GM18867 (cell line): Measurements from ENCODE around the gene CEBPZ.
"Not testable (repeated sequence)": the region's sequence is repeated elsewhere in the genome, so short reads cannot be mapped to it uniquely, and the experiment has no call there.

Source experiments
- ATAC-seq: cut with Tn5 transposase; IDR thresholded peaks from one replicate; pipeline ENCODE4 v1.9.1; 2021; ENCODE audit warnings: mild to moderate bottlenecking, moderate library complexity; ENCODE audit not compliant: unreplicated experiment

CEBPZ gene

DNA sequence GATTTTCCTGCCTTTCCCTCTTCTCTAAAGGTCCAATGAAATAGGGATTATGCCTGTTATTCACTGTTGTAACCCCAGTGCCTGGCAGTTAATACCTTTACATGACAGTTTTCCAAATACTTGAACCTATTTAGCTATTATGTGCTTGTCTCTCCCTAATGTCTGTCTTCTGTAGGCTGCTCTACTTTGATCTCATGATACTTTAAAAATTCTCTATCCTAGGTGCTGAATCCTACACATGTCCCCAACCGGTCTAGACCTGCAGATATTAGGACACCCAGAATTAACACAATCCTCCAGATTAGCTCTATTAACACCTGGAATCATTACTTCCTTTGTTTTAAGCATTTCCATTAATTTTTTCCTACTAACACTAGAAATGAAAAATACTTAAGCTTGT is 7.3 kb downstream of the CEBPZ start:
- ATAC-seq, result no peak

- no peak for ATAC-seq
Measured at GRCh38 chr2:37223131-37223530, 8.3 kb downstream of the CEBPZ start.

DNA sequence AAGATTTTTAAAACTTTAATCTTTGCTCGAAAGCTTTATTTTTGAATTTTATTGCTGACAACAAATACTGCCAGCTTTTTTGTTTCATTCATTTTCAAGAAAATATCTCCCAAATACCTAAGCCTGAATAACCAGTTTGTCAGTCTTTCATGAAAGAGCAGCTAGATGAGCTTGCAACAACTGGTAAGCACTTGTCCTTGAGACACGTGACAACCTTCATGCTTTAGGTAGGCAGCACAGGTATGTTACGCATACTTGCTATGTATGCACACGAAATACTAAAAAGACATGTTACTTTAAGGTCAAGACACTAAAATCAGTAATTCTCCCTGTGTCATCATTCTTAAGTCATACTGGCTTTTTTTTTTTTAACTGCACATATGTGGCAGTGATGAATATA is 12.3 kb downstream of the CEBPZ start:
- no peak for ATAC-seq

- no peak for ATAC-seq
Measured at GRCh38 chr2:37215250-37215649, 16.1 kb downstream of the CEBPZ start.

- ATAC-seq, result no peak
Measured at GRCh38 chr2:37211939-37212338, 19.5 kb downstream of the CEBPZ start.

DNA sequence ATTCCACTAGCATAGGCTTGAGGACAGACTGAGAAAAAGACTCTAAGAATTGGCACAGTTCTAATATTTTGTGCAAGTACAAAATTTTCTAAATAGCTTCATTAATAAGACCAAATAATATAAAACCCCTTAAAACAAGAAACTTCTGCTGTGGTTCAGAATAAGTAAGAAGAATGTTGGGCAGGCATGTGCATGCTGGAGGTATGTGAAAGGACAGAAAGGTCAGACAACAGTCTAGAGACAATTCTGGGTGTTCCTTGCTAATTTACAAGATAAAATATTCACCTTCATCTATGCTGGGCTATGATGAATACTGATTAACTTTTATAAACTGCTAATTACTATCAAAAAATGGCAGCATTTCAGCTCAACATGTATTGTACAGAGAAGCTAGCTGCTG is 20.2 kb downstream of the CEBPZ start:
- no peak for ATAC-seq

DNA sequence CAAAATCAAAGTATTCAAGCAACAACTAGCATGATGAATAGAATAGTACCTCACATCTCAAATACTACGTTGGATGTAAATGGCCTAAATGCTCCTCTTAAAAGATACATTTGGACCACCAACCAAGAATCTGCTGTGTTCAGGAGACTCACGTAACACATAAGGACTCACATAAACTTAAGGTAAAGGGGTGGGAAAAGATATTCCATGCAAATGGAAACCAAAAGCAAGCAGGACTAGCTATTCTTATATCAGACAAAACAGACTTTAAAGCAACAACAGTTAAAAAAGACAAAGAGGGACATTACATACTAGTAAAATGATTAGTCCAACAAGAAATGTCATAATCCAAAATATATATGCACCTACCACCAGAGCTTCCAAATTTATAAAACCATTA is 24.6 kb downstream of the CEBPZ start:
- ATAC-seq, result not testable (repeated sequence)

- no peak for ATAC-seq
Measured at GRCh38 chr2:37205689-37206341, 25.6 kb downstream of the CEBPZ start.

DNA sequence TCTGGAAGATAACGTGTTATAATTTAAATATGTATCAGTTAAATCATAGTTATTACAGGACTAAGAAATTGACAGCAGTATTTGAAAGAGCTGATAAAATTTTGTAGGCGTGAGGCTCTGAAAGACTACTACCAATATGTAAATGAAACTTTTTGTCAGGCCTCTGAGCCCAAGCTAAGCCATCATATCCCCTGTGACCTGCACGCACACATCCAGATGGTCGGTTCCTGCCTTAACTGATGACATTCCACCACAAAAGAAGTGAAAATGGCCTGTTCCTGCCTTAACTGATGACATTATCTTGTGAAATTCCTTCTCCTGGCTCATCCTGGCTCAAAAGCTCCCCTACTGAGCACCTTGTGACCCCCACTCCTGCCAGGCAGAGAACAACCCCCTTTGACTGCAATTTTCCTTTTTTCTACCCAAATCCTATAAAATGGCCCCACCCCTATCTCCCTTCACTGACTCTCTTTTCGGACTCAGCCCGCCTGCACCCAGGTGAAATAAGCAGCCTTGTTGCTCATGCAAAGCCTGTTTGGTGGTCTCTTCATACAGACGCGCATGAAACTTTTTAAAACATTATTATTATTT is 26.2 kb downstream of the CEBPZ start:
- ATAC-seq, result not testable (repeated sequence)

DNA sequence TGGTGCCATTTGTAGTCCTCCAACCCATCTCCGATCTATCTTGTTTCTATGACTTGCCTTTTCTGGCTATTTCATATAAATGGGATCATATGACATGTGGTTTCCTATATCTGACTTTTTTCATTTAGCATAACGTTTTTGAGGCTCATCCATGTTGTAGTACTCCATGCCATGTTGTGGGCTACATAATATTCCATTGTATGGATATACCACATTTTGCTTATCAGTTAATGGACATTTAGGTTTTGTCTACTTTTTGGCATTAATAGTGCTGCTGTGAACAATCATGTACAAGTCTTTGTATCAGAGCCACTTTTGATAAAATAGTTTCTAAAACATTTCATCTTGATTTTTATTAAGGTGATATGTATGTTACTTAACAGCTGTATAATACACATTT is 27.7 kb downstream of the CEBPZ start:
- no peak for ATAC-seq

GRCh38 chr2:37201766-37202165 is 29.6 kb downstream of the CEBPZ start:
- ATAC-seq, result no peak

- ATAC-seq, result no peak
Measured at GRCh38 chr2:37201208-37201607, 30.2 kb downstream of the CEBPZ start.

- ATAC-seq, result no peak
Measured at GRCh38 chr2:37198681-37199065, 32.7 kb downstream of the CEBPZ start.

GRCh38 chr2:37196320-37197195 is 34.8 kb downstream of the CEBPZ start, which contains the start of gene CEBPZOS:
Gene CEBPZOS, plus strand, starts transcription at chr2:37196496. Its CDS starts 3,209 bp downstream, at chr2:37199705.
- peak; percentile 77 for ATAC-seq

DNA sequence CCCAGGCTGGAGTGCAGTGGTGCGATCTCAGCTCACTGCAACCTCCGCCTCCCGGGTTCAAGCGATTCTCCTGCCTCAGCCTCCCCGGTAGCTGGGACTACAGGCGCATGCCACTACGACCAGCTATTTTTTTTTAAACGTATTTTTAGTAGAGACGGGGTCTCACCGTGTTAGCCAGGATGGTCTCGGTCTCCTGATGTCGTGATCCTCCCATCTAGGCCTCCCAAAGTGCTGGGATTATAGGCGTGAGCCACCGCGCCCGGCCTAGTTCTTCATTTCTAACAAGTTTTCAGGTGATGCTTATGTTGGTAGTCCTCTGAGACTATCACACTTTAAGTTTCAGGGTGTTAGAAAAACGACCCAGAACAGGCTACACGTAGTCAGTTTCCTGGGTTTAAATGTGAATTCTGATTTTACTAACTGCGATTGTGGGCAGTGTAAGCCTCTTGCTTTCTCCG is 35.5 kb downstream of the CEBPZ start:
- ATAC-seq, result not testable (repeated sequence)

DNA sequence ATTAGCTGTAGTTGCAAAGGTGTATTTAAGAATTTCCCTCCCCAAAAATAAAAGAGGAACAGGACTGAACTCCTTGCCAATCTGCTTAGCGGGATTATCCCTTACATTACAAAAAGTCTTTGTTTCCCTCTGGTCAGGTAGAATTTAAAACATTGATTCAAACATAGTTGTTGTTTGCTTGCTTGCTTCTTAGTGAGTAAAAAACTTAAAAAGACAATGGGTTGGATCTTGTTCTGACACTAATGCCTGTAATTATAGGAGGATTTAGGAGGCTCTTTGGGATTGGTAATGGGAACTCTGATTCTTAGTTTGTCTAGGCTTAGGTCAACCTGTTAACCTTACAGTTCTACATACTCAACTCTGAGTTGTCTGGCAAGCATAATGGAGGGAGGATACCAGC is 38.8 kb downstream of the CEBPZ start:
- no peak for ATAC-seq

GRCh38 chr2:37191747-37192146 is 39.6 kb downstream of the CEBPZ start:
- ATAC-seq, result no peak

GRCh38 chr2:37191253-37191652 is 40.1 kb downstream of the CEBPZ start:
- ATAC-seq, result no peak

GRCh38 chr2:37190290-37190689 is 41.1 kb downstream of the CEBPZ start:
- no peak for ATAC-seq

DNA sequence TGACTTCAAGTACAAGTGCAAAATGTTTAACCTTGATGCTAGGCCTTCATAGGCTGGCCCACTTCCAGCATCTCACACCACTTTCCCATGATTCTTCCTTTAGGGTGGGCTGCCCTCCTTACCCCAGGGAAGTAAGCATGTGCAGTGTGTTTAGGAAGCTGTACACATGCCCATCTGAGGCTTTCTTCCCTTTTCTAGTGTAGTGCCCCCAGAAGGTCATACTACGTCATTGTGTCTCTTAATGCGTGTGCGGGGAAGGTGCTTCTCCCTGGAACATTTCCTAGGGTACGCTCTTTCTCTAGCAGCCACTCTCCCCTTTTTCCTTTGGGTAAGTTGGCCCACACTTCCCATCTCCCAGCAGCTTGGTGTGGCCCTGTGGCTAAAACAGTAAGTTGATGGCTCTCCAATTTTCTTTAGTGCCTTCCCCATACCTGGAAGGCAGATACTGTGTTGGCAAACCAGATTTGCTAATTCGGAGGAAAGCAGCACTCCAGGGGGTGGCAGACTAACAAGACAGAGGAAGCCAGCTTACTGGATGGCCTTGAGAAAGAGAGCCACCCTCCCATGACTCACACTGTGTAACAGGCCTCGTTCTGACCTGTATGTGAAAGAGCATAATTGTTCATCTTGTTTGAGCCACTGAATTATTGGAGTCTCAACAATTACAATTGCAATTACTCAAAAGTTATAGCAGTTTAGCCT is 41.8 kb downstream of the CEBPZ start:
- ATAC-seq, result no peak

GRCh38 chr2:37188570-37188969 is 42.8 kb downstream of the CEBPZ start, which contains the start of gene SULT6B1:
Gene SULT6B1, minus strand, starts transcription at chr2:37188670. Its CDS starts 30 bp downstream, at chr2:37188640.
- no peak for ATAC-seq
